Measurements from ENCODE around the gene TMCO6. TPM values are rescaled to one million over a fixed set of nuclear protein-coding genes. Genes with fewer than 3 reads are reported as not detected.

TMCO6 gene
- total and polyA plus RNA-seq, 9 of the 15 experiments (the other 6 are each of a cell fraction or from before 2014, with no cell fraction given): 3.4 to 46.4 (median 16.7) TPM

GRCh38 chr5:140671472-140672125 lies 32.3 kb downstream of the TMCO6 start (continued):
- TF ChIP-seq DEAF1 (CRISPR knock-in tag; IDR thresholded peaks at IDR 0.05): no peak
- TF ChIP-seq SUPT5H (IDR thresholded peaks at IDR 0.05): 0 out of 2 replicates have a peak, but pooled peaks have one; percentile 42
- no peak for TF ChIP-seq PRPF4 (IDR thresholded peaks at IDR 0.05; ENCODE audit: insufficient read depth, low read depth, low read length, poor library complexity, severe bottlenecking)
- peak; percentile 36 for TF ChIP-seq POLR2B (IDR thresholded peaks at IDR 0.05; ENCODE audit: low read depth, partially characterized antibody)
- TF ChIP-seq PHF8 (IDR thresholded peaks at IDR 0.05; ENCODE audit: borderline replicate concordance, low read length): no peak

- Histone ChIP-seq H2AFZ (ENCODE audit: low read depth, low read length) (no peak overlapping the region), H3K9me1 (ENCODE audit: control insufficient read depth, insufficient read depth, low read length) (no peaks in the 10 kb centered on the region), H3K9ac (ENCODE audit: insufficient read depth in 1 of 2, low read depth in 2 of 2, low read length in 2 of 2) (no peak overlapping the region), H3K4me2 (ENCODE audit: insufficient read depth, low read length) (no peak overlapping the region), H3K36me3 (ENCODE audit: control insufficient read depth, insufficient read depth, low read length) (peaks cover 91% of the 10 kb centered on the region), H3K4me3 (no peak overlapping the region), H3K9me3 (replicated peaks; ENCODE audit: control insufficient read depth, insufficient read depth, low read depth, low read length) (no peaks in the 10 kb centered on the region), H3K27ac (ENCODE audit: extremely low read depth, low read depth, low read length) (no peak overlapping the region), H4K20me1 (replicated peaks; ENCODE audit: control insufficient read depth, insufficient read depth, low read length) (no peaks in the 10 kb centered on the region), H3K27me3 (ENCODE audit: control insufficient read depth in 2 of 2, insufficient read depth in 2 of 2, low read length in 2 of 2) (no peaks in the 10 kb centered on the region), H3K4me1 (replicated peaks in 1 of 2; ENCODE audit: control insufficient read depth in 2 of 2, insufficient read depth in 2 of 2, low read length in 2 of 2) (peaks cover 0 to 16% of the 10 kb centered on the region in 2 experiments; a peak in 3 of 5 replicates), H3K79me2 (ENCODE audit: control insufficient read depth, insufficient read depth, low read length) (peaks cover 6% of the 10 kb centered on the region; the same call in 2 of the 3 replicates)
- POLR2A ChIA-PET: interaction anchor here (0.7 to 3.6 kb wide), 5 partner anchors 17 to 106 kb away, joined by 3 to 12 read pairs (median 3); partner anchors contain the start of genes HARS1 and HARS2
- in situ Hi-C loops (cut with MboI) (no loop called here), intact Hi-C loops (cut with micrococcal nuclease) (no loop called here)
- CTCF ChIA-PET (ENCODE audit: low intra/inter-chr PET ratio): no interaction called here
- 96% methylated on average over 27 of the region's 70 CpGs for WGBS (ENCODE audit: insufficient coverage, low coverage, missing lambda C conversion rate)
- ATAC-seq (peak; percentile 4; the same call in 2 of the 3 replicates), DNase-seq (ENCODE audit: extremely low read depth in 1 of 4, low spot score in 3 of 4) (peak in 1 of 4 experiments; percentile 27), FAIRE-seq (no peak)
- BruUV-seq (replicated peaks): no TSS peak
- no peak for TF ChIP-seq SNRNP70 (optimal IDR thresholded peaks at IDR 0.05; ENCODE audit: low read depth, low read length)
- no peak for TF ChIP-seq SNAPC5 (CRISPR knock-in tag; IDR thresholded peaks at IDR 0.05)
- peak; percentile 75 for TF ChIP-seq POLR2G (IDR thresholded peaks at IDR 0.05; ENCODE audit: low read depth, low read length)
- TF ChIP-seq POLR2AphosphoS5 (IDR thresholded peaks at IDR 0.05; ENCODE audit: control insufficient read depth, insufficient read depth, low read depth, low read length): no peak
- TF ChIP-seq HNRNPLL (IDR thresholded peaks at IDR 0.05; ENCODE audit: low read depth, low read length, poor library complexity, severe bottlenecking): no peak
- no peak for TF ChIP-seq RHOXF2B (CRISPR knock-in tag; conservative IDR thresholded peaks at IDR 0.05)
- no peak for TF ChIP-seq ZNF3 (CRISPR knock-in tag; IDR thresholded peaks at IDR 0.05)
- no peak for TF ChIP-seq ZNF217 (CRISPR knock-in tag; IDR thresholded peaks at IDR 0.05)
- TF ChIP-seq FOXA1 (IDR thresholded peaks at IDR 0.05; ENCODE audit: borderline replicate concordance): no peak
- no peak for TF ChIP-seq ZNF785 (CRISPR knock-in tag; IDR thresholded peaks at IDR 0.05)
- TF ChIP-seq MITF (IDR thresholded peaks at IDR 0.05): no peak
- no peak for TF ChIP-seq SOX6 (IDR thresholded peaks at IDR 0.05)
These were observed 33.4 kb downstream of the TMCO6 start for GRCh38 chr5:140672455-140673186.

Data from K562 (cell line).